ENCODE data around the gene PHKB.

GRCh38 chr16:47617732-47618131 lies 156.6 kb downstream of the PHKB start:
- TF ChIP-seq CTCF (IDR thresholded peaks at IDR 0.05; ENCODE audit: control extremely low read depth in 1 of 3, insufficient read depth in 1 of 3, low read depth in 1 of 3, low read length in 3 of 3) (no peak), NANOG (IDR thresholded peaks at IDR 0.05; ENCODE audit: insufficient read depth, low read depth, low read length, poor library complexity, severe bottlenecking) (no peak), USF2 (IDR thresholded peaks at IDR 0.05; ENCODE audit: low read length) (no peak), GTF2F1 (IDR thresholded peaks at IDR 0.05; ENCODE audit: borderline replicate concordance, low read depth, low read length) (no peak), HDAC2 (IDR thresholded peaks at IDR 0.05; ENCODE audit: borderline replicate concordance in 1 of 2, low read depth in 2 of 2, low read length in 2 of 2) (no peak)

All from H1 (cell line).